K562 (cell line): ENCODE results near the gene DLGAP1. TPM values are rescaled to one million over a fixed set of nuclear protein-coding genes. Genes with fewer than 3 reads are reported as not detected.

ENCODE experiments used
- AFF4 ChIP-seq: sonication (generic); formaldehyde crosslinking; IDR thresholded peaks from 2 replicates; pipeline ENCODE4 v1.8.0; 2023; ENCODE audit warnings: mild to moderate bottlenecking, missing genetic modification reagents
- ATF1 ChIP-seq, 2 experiments: fragments of 450-650 bp in 1 of 2; IDR thresholded peaks; 2 replicates each; pipeline ENCODE4 v1.6.1; 2016; ENCODE audit warnings: missing compliant biosample characterization in 1 of 2, missing genetic modification characterization in 1 of 2
- CHD7 ChIP-seq: fragments of 200-600 bp; sonication (generic); IDR thresholded peaks from one replicate; pipeline ENCODE4 v1.6.1; 2012; ENCODE audit warnings: mild to moderate bottlenecking, low read depth, low read length, inconsistent platforms
- HNRNPLL ChIP-seq: fragments of 200-400 bp; formaldehyde crosslinking; IDR thresholded peaks from 2 replicates; pipeline ENCODE4 v1.6.1; 2017; ENCODE audit warnings: low read length, low read depth, mild to moderate bottlenecking; ENCODE audit not compliant: poor library complexity, severe bottlenecking
- MBD2 ChIP-seq: sonication (generic); IDR thresholded peaks from 2 replicates; pipeline ENCODE4 v1.6.1; 2016; ENCODE audit warnings: low read depth, borderline replicate concordance
- NFE2L1 ChIP-seq: fragments of 450-650 bp; IDR thresholded peaks from 2 replicates; pipeline ENCODE4 v1.6.1; 2016; ENCODE audit warnings: missing genetic modification characterization, low read depth, mild to moderate bottlenecking, missing compliant biosample characterization, moderate library complexity, borderline replicate concordance
- SMARCE1 ChIP-seq: fragments of 450-650 bp; IDR thresholded peaks from 2 replicates; pipeline ENCODE4 v1.7.1; 2016; ENCODE audit warnings: mild to moderate bottlenecking
- ZFPM2 ChIP-seq: fragments of 250-450 bp; sonication (Bioruptor Pico); IDR thresholded peaks from 2 replicates; pipeline ENCODE4 v1.5.1; 2022; ENCODE audit warnings: mild to moderate bottlenecking
- ZNF280B ChIP-seq: fragments of 250-450 bp; sonication (Bioruptor Pico); IDR thresholded peaks from 2 replicates; pipeline ENCODE4 v1.5.1; 2021; ENCODE audit warnings: mild to moderate bottlenecking
- ZNF717 ChIP-seq: fragments of 250-450 bp; sonication (Bioruptor Pico); IDR thresholded peaks from 2 replicates; pipeline ENCODE4 v1.5.0; 2021
- polyA plus RNA-seq, 8 experiments: library from polyadenylated mRNA; depleted of rRNA in 4 of 8; stranded (reverse) in 5 of 8; unstranded in 3 of 8; fragments of >200 nt; fragmentation: Nextera tagmentation in 2 of 8; fragmentation: Illumina TruSeq in 1 of 8; extraction: Ambion mirVana in 2 of 8; extraction: Trizol in 1 of 8; gene quantifications; 2 replicates each; pipeline versions ENCODE4 v1.2.1 to v1.2.3, GENCODE V29; 2011 to 2014; ENCODE audit warnings: inconsistent platforms in 1 of 8, missing spikeins in 1 of 8
- total RNA-seq, 7 experiments: library from RNA; depleted of rRNA in 6 of 7; stranded (reverse); fragments of >200 nt in 6 of 7; fragmentation: Illumina TruSeq in 2 of 7; extraction: Trizol in 2 of 7; gene quantifications; 2 replicates each; pipeline versions ENCODE4 v1.2.1 to v1.2.3, GENCODE V29; 2011 to 2021; ENCODE audit warnings: low replicate concordance in 1 of 7

The DLGAP1 gene
- total and polyA plus RNA-seq, 9 of the 15 experiments (the other 6 are each of a cell fraction or from before 2014, with no cell fraction given) = 0.04 to 0.22 (median 0.08) TPM

GRCh38 chr18:3771121-3771971 is 683.8 kb downstream of the DLGAP1 start (continued):
- TF ChIP-seq CHD7 (no peak), HNRNPLL (no peak), MBD2 (no peak), ZNF717 (CRISPR knock-in tag) (no peak), SMARCE1 (no peak), NFE2L1 (tag) (no peak), ZFPM2 (CRISPR knock-in tag) (no peak), ZNF280B (CRISPR knock-in tag) (no peak), AFF4 (CRISPR knock-in tag) (no peak), ATF1 (CRISPR knock-in tag; IDR thresholded peaks at IDR 0.05) (no peak), ATF1 (tag; IDR thresholded peaks at IDR 0.05) (peak; percentile 70)
